Stimulated activated CD8-positive, alpha-beta memory T cell treated with anti-CD3 and anti-CD28 coated beads, Interleukin-15, amount 100 ng/mL, for 24 hours (primary cell): ENCODE results near the gene FBXL13.
"Not testable (repeated sequence)": the region's sequence is repeated elsewhere in the genome, so short reads cannot be mapped to it uniquely, and the experiment has no call there.

Experiments used
- DNase-seq: peaks from one replicate; pipeline ENCODE4 v3.0.0-alpha.2; 2020; ENCODE audit warnings: low read depth

Gene FBXL13

DNA sequence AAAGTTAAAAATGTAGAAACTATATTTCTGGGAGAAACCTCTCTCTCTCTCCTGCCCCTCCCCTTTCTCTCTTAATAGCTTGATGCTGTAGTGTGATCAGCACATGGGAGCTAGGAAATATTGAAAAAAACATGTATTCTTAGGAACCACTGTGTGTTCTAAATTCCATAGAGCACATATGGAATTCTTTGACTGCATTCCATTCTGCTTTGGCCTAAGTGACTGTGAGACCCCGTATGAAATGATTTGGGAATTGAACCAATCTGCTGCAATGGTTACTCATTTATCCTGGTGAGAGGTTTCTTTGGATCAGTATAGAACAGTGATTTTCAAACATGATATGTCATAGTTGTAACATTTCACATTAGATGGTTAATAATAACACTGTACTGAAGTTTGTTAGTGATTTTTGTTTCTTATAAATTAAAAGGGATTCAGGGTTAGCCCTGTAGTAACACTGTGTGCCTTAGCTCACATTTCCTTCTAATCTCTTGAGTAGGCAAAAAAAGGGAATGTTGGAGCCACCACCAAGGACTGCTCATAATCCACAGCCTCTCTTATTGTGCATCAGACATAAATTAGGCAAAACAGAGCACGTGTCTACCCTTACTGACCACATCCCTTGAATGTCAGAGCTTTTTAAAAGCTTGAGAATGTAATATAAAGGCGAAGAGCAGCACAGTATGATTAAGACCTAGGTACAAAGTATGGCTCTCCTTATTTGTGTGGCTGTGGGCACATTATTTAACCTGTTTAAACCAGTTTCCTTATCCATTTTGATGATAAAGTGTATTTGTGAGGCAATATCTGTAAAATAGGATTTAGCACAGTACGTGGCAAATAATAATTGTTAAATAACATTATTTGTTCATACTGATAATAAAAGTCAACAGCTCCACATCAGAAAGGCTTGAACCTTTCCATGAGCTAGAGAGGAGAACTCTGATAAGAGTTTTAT lies 256.7 kb downstream of the FBXL13 start:
- DNase-seq: no peak

GRCh38 chr7:102814025-102814471 lies 260.5 kb downstream of the FBXL13 start:
- DNase-seq: no peak

- DNase-seq: no peak
Observed at GRCh38 chr7:102813191-102814024, 261.2 kb downstream of the FBXL13 start.

GRCh38 chr7:102811942-102812678 lies 262.5 kb downstream of the FBXL13 start:
- DNase-seq: no peak

- no peak for DNase-seq
Observed at GRCh38 chr7:102810916-102811315, 263.7 kb downstream of the FBXL13 start.

DNA sequence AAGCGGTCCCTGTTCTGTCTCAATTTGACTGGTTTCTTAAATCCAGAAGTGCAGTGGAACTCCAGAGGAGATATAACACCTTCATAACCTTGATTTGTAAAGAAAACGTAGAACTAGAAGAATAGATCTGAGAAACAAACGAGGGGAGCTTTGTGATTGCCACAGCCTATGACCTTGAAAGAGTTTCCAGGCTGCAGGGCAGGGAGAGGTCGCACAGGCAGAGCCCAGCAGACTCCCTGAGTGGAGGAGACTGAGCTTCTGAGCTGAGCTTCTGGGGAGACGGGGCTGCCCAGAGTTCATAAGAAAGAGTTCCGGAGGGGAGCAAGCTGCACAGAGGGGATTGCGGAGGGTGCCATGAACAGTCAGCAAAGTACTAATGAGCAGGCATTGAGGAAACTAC lies 268.0 kb downstream of the FBXL13 start:
- DNase-seq: no peak

DNA sequence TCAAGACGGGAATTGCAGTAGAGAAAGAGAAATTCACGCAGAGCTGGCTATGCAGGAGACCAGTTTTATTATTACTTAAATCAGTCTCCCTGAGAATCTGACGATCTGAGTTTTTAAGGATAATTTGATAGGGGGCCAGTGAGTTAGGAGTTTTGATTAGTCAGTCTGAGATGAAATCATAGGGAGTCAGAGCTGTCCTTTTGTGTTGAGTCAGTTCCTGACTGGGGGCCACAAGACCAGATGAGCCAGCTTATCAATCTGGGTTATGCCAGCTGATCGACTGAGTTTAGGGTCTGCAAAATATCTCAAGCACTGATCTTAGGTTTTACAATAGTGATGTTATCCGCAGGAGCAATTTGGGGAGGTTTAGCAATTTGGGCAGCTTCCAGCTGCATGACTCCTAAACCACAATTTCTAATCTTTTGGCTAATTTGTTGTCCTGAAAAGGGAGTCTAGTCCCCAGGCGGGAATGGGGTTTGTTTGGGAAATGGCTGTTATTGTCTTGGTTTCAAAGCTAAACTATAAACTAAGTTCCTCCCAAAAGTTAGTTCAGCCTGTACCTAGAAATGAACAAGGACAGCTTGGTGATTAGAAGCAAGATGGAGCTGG lies 278.5 kb downstream of the FBXL13 start:
- not testable (repeated sequence) for DNase-seq

DNA sequence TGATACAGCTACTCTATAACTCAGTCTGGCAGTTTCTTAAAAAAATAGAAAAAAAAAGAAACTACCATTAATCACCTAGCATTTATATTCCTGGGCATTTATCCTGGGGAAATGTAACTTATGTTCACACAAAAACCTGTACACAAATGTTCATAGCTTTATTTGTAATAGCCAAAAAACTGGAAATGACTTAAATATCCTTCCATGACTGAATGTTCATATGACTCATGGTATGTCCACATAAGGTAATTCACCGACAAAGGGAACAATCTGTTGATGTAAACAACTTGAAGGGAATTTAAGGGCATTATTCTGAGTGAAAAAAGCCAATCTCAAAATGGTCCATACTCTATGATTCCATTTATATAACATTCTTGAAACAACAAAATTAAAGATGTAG lies 280.0 kb downstream of the FBXL13 start:
- DNase-seq: not testable (repeated sequence)

DNA sequence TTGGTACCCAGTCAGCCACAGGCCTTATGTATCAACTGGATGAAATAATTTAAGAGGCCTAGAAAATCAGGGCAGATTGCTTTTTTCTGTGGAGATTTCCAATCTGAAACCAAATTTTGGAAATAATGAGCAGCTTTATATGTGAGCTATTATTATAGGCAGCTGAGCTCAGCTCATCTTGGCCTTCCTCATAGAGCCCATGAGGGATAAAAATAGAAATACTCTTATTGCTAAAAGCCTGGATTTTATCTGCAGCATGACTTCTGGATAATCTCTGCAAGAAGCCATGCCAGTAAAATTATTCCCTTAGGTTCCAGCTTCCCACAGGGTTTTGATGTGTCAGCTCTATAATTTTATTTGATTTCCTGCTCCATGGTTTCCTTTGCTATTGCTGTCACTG lies 282.8 kb downstream of the FBXL13 start:
- DNase-seq: not testable (repeated sequence)

- DNase-seq: not testable (repeated sequence)
Observed at GRCh38 chr7:102791367-102791766, 283.2 kb downstream of the FBXL13 start.

DNA sequence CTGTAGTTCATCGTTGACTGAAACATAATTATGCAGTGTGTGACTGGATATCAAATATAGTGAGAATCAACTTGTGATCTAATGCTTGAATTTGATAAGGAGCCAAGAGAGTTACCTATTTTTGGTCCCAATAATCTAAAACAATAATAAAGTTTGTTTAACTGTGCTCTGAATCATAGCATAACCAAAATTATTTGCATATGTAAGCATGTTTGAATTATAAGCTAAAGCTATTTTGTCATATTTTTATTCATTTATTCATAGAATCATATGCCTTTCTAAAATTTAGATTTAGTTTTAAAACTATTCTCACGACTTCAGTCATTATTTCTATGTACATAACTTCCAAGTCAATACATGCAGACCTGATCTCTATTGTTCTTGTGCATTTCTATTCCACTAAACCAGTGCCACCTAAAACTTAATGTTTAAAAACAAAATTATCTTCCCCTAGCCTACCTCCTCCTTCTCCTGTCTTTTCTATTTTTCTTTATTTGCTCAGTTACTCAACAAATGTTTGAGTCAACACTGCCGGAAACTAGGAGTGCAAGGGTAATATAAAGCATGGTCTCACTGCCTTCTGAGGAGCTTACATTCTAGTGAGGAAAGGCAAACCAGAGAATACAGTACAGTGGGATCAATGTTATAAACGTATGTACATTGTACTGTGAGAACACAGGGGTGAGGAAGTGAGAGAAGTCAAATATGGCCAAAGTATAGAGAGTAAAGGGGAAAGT lies 284.1 kb downstream of the FBXL13 start:
- not testable (repeated sequence) for DNase-seq

- not testable (repeated sequence) for DNase-seq
Observed at GRCh38 chr7:102788770-102789169, 285.8 kb downstream of the FBXL13 start.

- not testable (repeated sequence) for DNase-seq
Observed at GRCh38 chr7:102780926-102781325, 293.7 kb downstream of the FBXL13 start.

DNA sequence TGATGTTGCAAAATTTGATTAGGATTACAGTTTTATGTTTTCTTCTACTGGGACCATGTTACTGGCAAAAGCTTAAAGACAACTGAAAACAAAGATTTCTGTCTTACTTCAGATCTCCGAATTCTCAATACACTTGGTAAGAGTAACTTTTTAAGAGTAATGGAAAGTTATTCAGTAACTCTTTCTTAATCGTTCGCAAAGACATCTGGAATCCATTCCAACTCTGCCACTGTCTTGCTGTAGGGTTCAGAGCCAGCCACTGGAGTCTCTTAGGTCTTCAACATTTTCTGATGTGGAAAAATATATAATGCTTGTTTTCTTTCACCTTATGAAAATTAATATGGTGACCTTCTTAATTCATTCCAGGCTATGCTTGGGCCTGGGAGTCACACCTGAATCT lies 295.9 kb downstream of the FBXL13 start:
- DNase-seq: not testable (repeated sequence)

DNA sequence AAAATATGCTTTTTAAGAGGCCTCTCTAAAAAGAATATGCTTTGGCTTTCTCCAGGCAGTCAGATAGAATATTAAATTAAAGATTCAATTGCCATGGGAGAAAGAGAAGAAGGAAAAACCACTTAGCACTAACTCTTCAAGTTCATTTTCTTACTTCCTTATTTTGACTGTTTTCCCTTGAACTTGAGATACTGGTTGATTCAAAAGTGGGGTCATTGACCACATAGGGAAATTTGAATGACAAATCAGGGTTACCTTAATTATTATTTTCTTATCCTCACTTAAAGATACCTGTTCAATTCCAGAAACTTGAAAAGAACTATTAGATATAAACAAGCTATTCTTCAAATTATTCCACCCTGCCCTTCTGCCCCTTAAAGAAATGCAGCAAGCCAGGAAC lies 298.4 kb downstream of the FBXL13 start:
- DNase-seq: not testable (repeated sequence)

DNA sequence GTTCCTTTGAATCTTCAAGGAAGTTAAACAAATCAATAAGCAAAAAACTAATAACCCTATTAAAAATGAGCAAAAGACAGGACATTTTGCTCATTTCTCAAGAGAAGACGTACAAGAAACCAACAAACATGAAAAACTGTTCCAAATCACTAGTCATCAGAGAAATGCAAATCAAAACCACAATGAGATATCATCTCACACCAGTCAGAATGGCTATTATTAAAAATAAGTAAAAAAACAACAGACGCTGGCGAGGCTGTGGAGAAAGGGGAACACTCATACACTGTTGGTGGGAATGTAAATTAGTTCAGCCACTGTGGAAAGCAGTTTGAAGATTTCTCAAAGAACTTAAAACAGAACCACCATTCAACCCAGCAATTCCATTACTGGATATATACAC lies 304.1 kb downstream of the FBXL13 start:
- not testable (repeated sequence) for DNase-seq

- not testable (repeated sequence) for DNase-seq
Observed at GRCh38 chr7:102769657-102770192, 304.9 kb downstream of the FBXL13 start.

DNA sequence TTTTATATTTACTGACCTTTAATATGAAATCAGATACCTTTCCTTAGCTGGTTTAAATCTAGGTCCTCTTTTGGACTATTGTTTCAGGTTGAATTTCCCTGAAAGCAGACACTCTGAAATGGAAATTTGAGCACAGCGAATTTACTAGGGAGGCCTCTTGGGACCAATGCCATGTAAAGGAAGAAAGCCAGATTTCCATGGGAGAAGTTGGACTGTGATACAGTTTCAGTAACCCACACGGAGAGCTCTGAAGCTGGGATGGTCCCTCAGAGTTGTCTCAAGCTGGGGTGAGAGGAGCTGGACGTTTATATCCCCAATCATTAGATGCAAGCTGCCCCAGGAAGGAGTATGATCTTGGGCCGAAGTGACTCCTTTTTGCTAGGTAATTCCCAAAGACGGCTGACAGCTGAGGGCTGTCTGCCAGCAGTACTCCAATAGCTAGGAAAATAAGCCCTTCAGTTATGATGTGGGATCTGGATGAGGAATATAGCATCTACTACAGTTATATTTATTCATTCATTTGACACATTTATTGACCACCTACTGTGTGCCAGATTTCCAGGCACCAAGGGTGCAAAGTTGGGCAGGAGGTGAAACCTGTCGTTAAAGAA lies 311.2 kb downstream of the FBXL13 start:
- not testable (repeated sequence) for DNase-seq
